GM21737 (cell line): ENCODE results near the gene CCDC183.
"Not testable (repeated sequence)": the region's sequence is repeated elsewhere in the genome, so short reads cannot be mapped to it uniquely, and the experiment has no call there.

Source experiments
- ATAC-seq: cut with Tn5 transposase; IDR thresholded peaks from one replicate; pipeline ENCODE4 v1.9.1; 2021; ENCODE audit warnings: mild to moderate bottlenecking, moderate library complexity; ENCODE audit not compliant: unreplicated experiment

CCDC183 gene

DNA sequence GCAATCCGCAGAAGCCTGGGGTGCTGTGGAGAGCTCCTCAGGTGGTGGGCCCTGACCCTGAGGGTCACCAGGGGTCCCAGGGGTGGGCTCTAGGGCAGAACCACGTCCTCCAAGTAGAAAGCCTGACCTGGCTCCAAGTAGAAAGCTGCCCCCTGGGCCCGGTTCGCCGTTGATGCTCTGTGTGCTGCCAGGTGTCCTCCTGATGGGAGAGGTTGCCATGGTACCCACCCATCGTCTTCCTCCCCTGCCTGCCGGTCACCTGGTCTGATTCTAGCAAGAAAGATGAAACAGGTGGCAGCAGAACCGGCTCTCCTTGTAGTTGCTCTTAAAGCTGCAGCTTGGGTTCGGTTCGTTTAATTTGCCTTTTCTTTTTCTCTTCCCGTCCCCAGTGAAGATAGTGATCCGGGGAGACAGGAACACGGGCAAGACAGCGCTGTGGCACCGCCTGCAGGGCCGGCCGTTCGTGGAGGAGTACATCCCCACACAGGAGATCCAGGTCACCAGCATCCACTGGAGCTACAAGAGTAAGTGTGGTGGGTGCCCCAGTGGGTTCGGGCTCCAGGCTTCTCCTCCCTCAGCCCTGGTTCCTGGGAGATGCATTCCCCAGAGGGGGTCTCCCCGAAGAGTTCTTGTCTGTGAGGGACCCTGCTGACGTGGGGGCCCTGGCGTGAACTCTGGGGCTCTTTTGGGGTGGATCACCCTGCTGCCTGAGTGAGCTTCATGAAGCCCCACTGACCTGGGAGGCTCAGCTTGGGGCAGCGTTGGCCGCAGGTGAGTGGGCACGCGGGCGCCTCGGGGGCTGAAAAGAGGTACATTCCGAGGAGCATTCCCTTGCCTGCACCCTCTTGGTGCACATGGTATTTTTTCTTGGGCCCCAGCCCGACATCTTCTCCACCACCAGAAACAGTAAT lies 27.3 kb downstream of the CCDC183 start:
- no peak for ATAC-seq

DNA sequence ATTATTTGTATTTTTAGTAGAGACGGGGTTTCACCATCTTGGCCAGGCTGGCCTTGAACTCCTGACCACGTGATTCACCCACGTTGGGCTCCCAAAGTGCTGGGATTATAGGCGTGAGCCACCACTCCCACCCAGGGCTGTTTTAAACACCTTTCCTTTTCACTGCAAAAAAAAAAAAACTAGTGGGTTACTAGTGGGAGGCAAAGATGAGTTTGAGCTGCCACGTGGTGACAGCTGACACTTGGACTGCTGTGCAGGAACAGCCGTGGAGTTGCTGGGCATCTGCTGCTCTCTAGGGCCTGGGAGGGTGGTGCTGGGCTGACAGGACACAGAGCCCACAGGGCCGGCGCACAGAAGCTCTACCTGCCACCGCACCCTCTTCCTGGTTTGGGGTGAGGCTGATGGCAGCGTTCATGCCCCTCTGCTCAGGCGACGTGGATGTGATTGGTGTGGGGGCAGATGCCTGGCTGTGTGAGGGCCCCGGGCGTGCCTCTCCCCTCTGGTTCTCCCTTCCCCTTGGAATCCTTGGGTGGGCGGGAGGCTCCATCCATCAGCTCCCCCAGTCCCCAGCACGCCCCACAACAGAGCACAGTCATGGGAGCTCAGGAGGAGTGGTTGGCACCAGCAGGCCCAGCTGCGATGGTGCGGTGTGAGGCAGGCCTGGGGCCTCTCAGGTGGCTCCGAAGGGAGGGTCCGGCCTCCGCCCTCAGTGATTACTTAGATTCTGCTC lies 28.5 kb downstream of the CCDC183 start:
- ATAC-seq: no peak

GRCh38 chr9:136825295-136826187 lies 29.4 kb downstream of the CCDC183 start:
- ATAC-seq: no peak

GRCh38 chr9:136826188-136826541 lies 30.0 kb downstream of the CCDC183 start:
- no peak for ATAC-seq

- ATAC-seq: no peak
These were observed 30.8 kb downstream of the CCDC183 start for GRCh38 chr9:136826703-136827582.

DNA sequence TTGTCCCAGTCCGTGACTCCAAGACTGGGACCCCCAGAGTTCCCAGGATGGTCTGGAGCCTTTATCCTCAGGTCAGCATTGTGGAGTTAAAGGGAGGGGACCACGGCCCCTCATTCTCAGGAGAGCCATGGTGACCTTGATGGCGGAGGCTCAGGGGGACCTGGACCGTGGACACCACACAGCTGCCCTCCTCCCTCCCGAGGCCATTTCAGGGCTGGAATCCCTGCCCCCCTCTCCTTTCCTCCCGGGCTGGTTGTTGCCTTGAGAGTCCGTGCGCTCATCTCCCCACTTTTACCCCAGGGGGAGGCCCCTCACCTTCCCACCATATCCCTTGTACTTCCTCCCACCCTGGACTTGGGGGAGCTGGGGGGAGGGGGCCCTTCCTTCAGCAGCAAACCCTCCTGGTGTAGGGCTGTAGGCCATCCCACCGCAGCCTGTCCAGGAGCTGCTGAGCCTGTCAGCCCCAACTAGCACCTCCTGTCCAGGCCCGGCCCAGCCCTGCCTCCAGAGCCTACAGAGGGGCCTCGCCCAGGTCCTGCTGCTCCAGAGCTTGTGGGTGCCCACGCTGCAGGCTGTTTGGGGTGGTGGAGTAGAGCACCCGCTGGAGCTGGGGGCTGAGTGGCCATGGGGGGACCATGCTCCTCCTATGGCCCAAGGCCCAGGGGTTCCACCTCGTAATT lies 31.8 kb downstream of the CCDC183 start:
- ATAC-seq: no peak

DNA sequence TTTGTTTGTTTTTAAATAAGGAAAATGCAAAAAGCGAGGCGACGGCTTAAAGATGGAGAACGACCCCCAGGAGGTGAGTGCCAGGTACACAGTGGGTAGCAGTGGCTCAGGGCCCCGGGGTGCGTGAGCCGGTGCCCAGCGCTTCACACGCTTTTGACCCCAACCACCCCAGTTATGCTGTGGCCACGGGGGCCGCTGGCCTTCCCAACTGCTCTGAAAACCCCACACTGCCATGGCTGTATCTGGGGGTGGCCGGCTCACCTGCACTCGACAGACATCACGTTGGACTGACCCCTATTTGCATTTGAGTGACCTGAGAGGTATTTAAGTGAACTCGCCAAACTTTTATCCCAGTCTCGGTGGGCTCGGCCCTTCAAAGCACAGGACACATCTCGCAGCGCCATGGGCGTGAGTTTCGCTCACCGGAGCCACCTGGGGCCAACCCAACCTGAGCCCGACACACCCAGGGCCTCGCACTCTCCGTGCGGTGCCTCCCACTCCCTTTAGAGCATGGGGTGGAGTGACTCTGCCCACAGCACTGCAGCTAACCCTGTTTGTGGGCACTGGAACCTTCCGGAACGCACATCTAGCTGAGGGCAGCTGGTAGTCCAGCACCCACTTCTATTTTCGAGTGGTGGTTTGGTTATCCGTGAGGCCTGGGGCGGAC lies 32.5 kb downstream of the CCDC183 start:
- ATAC-seq: no peak

GRCh38 chr9:136829412-136829811 lies 33.3 kb downstream of the CCDC183 start:
- no peak for ATAC-seq

DNA sequence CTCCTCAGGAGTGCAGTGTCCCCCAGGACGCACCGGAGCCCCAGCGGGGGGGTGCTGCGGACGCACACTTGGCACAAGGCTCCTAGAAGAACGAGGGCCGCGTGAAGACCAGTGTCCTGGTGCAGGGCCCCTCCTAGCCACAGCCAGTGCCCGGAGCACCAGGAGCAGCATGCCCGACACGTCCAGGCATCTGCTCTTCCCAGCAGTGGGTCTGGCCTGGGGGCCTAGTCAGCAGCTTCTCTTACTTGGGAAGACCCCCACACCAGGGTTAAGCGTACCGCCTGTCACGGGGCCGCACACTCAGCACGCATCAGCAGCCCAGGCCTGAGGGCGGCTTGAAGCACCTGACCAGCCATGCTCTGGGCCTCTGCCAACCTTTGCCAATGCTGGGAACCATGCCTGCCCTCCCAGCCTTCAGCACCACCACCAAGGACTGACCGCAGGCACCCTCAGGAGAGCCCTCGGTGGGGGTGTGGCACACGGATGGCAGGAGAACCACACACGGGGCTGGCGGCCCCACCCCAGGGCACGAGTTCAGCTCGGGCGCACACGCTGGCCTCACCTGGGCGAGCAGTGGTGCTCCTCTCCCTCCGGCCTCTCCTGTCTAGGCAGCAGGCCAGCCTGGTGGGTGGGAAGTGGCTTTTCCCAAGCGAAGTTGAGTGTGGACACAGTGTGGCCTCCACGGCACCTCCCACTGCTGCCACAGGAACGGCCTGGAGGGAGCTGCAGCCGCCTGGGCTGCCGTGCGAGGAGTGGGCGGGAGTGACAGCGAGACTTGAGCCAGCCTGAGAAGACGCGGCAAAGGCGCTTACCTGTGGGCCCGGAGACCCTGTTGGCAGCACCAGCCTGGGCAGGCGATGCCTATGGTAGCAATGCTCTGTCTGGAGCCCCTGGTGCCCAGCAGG lies 34.1 kb downstream of the CCDC183 start:
- no peak for ATAC-seq

GRCh38 chr9:136831002-136831719 lies 35.0 kb downstream of the CCDC183 start:
- no peak for ATAC-seq

- ATAC-seq: no peak
These were observed 35.6 kb downstream of the CCDC183 start for GRCh38 chr9:136831720-136832104.

DNA sequence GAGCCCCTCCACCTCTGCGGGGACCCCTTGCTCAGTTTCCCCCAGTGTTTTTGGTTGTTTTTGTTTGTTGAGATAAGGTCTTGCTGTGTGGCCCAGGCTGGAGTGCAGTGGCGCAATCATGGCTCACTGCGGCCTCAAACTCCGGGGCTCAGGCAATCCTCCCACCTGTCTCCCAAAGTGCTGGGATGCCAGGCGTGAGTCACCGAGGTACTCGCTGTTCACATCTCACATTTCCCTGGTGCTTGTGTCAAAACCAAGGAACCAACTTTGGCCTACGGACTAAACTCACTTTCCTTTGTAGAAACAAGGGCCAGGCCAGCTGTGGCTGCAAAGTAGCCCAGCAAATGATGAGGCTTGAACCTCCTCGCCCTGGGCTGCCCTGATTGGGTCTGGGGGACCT lies 36.4 kb downstream of the CCDC183 start:
- ATAC-seq: no peak

DNA sequence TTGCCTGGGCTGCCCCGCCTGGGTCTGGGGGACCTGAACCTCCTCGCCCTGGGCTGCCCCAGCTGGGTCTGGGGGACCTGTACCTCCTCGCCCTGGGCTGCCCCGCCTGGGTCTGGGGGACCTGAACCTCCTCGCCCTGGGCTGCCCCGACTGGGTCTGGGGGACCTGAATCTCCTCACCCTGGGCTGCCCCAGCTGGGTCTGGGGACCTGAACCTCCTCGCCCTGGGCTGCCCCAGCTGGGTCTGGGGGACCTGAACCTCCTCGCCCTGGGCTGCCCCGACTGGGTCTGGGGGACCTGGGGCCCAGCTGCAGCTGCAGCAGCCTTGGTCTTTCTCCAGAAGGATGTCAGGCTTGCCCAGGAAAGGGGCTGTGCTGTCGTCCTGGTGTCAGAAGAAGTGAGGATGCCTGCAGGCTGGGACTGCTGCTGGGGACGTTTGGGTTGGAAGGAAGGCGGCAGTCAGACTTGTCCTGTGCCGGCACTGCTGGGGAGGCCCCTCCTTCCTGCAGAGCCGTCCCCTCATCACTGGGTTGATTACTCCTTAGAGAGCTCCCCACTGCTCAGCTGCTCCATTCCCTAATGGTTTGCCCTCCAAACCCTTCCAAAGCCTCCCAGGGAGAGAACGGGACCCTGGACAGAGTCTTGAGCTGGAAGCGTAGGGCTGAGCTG lies 37.4 kb downstream of the CCDC183 start:
- not testable (repeated sequence) for ATAC-seq

DNA sequence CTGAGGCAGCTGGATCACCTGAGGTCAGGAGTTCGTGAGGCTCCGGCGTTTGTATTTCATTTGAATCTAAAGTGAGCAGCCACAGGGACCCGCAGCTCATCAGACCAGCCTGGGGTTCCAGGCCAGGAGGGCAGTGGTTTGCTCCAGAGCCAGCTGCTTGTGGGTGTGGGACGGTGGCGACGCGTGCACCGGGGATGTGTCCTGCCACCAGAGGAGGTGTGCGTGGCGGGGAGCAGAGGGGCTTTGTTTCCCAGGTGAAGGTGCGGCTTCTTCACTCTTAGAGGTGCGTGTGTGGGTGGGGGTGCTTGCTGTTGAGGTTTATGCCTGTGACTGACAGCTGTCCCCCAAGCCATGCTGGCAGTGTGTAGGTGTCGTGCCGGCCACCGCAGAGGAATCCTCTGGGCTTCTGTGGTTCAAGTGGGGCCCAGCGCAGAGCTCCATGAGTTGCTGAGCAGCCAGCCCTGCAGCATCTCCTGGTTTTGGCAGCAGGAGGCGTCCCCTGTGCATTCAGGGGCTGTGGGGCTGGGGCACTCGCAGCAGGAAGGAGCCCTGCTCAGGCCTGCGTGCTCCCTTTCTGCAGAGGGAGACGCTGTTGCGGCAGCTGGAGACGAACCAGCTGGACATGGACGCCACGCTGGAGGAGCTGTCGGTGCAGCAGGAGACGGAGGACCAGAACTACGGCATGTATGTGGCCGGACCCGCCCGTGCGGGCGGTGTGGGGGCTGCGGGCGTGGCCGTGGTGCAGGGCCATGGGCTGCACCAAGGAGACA lies 39.2 kb downstream of the CCDC183 start:
- no peak for ATAC-seq

- no peak for ATAC-seq
These were observed 40.1 kb downstream of the CCDC183 start for GRCh38 chr9:136835932-136836904.
